ENCODE measurements around the gene KIT.

The KIT gene

GRCh38 chr4:54661169-54661568, 3.4 kb downstream of the KIT start:
- DNase-seq: peak; percentile 93

GRCh38 chr4:54661686-54662085, 3.9 kb downstream of the KIT start:
- peak; percentile 98 for DNase-seq

GRCh38 chr4:54662123-54662522, 4.4 kb downstream of the KIT start:
- no peak for DNase-seq

- no peak for DNase-seq
These were observed 5.3 kb downstream of the KIT start for GRCh38 chr4:54662901-54663585.

GRCh38 chr4:54664400-54664799, 6.6 kb downstream of the KIT start:
- no peak for DNase-seq

- no peak for DNase-seq
These were observed 10.4 kb downstream of the KIT start for GRCh38 chr4:54668014-54668611.

GRCh38 chr4:54669831-54670230, 12.1 kb downstream of the KIT start:
- no peak for DNase-seq

- DNase-seq: no peak
These were observed 18.1 kb downstream of the KIT start for GRCh38 chr4:54675721-54676461.

GRCh38 chr4:54676658-54677057, 18.9 kb downstream of the KIT start:
- DNase-seq: no peak

- no peak for DNase-seq
These were observed 19.7 kb downstream of the KIT start for GRCh38 chr4:54677416-54677815.

GRCh38 chr4:54677853-54678650, 20.3 kb downstream of the KIT start:
- no peak for DNase-seq

GRCh38 chr4:54678826-54679225, 21.1 kb downstream of the KIT start:
- DNase-seq: no peak

- no peak for DNase-seq
These were observed 22.1 kb downstream of the KIT start for GRCh38 chr4:54679813-54680212.

- DNase-seq: peak; percentile 14
These were observed 26.0 kb downstream of the KIT start for GRCh38 chr4:54683616-54684346.

GRCh38 chr4:54685810-54686209, 28.1 kb downstream of the KIT start:
- no peak for DNase-seq

GRCh38 chr4:54687887-54688841, 30.4 kb downstream of the KIT start:
- peak; percentile 29 for DNase-seq

- no peak for DNase-seq
These were observed 37.6 kb downstream of the KIT start for GRCh38 chr4:54695337-54695736.

- no peak for DNase-seq
These were observed 38.0 kb downstream of the KIT start for GRCh38 chr4:54695788-54696187.

GRCh38 chr4:54696649-54697048, 38.9 kb downstream of the KIT start:
- no peak for DNase-seq

GRCh38 chr4:54700986-54701385, 43.2 kb downstream of the KIT start:
- DNase-seq: no peak

- DNase-seq: no peak
These were observed 45.4 kb downstream of the KIT start for GRCh38 chr4:54703182-54703581.

All from EL (cell line).